Kidney (tissue), 14 donors: Measurements from ENCODE around the gene PSMC1. TPM values are rescaled to one million over a fixed set of nuclear protein-coding genes. Genes with fewer than 3 reads are reported as not detected.

ENCODE experiments used
- DNase-seq, 5 donors: peaks; one replicate each; pipeline ENCODE4 v3.0.0-alpha.2; 2013 to 2020
- FAIRE-seq: peaks from 2 replicates; lab custom pipeline; 2012; peaks lifted over from hg19 to GRCh38; lab: Jason Lieb, UNC
- H3K27ac ChIP-seq, 2 donors: one replicate each; pipeline ENCODE4 v1.7.0; 2013; ENCODE audit warnings: low read depth in 2 of 2, low read length in 2 of 2, inconsistent platforms in 1 of 2
- H3K27me3 ChIP-seq: one replicate; pipeline ENCODE4 v1.7.1; 2013; ENCODE audit warnings: low read length, inconsistent platforms; ENCODE audit not compliant: control insufficient read depth, insufficient read depth
- H3K36me3 ChIP-seq, 3 donors: one replicate each; pipeline versions ENCODE4 v1.7.0 to v1.7.1; 2013; ENCODE audit warnings: low read length in 3 of 3, control low read depth in 1 of 3, inconsistent platforms in 1 of 3; ENCODE audit not compliant: insufficient read depth in 3 of 3, control insufficient read depth in 2 of 3
- H3K4me1 ChIP-seq, 3 donors: one replicate each; pipeline versions ENCODE4 v1.7.0 to v1.7.1; 2013; ENCODE audit warnings: low read length in 3 of 3, inconsistent platforms in 1 of 3, low read depth in 1 of 3; ENCODE audit not compliant: control insufficient read depth in 2 of 3, insufficient read depth in 2 of 3
- H3K4me3 ChIP-seq, 3 donors: one replicate each; pipeline versions ENCODE4 v1.7.0 to v1.8.1; 2013; ENCODE audit warnings: low read length in 3 of 3, control low read depth in 1 of 3, inconsistent platforms in 1 of 3
- H3K9ac ChIP-seq, 3 donors: one replicate each; pipeline versions ENCODE4 v1.7.0 to v1.7.1; 2013; ENCODE audit warnings: low read length in 3 of 3, control low read depth in 1 of 3, inconsistent platforms in 1 of 3
- H3K9me3 ChIP-seq, 3 donors: one replicate each; pipeline versions ENCODE4 v1.7.0 to v1.7.1; 2013; ENCODE audit warnings: low read length in 3 of 3, control low read depth in 1 of 3, inconsistent platforms in 1 of 3; ENCODE audit not compliant: control insufficient read depth in 2 of 3, insufficient read depth in 1 of 3
- CTCF ChIP-seq: IDR thresholded peaks from 3 replicates; pipeline ENCODE4 v1.5.1; 2012; ENCODE audit warnings: mild to moderate bottlenecking, moderate library complexity, borderline replicate concordance; ENCODE audit not compliant: insufficient read depth; ENCODE audit errors: extremely low read depth
- intact Hi-C: fragments of 100-400 bp; cut with DNase I; formaldehyde crosslinking; loops from one replicate; pipeline ENCODE4 v1.11.1; 2022
- polyA plus RNA-seq: library from polyadenylated mRNA; stranded (reverse); fragments of 350-450 nt; fragmentation: Illumina TruSeq; extraction: RNeasy Lipid Tissue Mini Kit (QIAGEN cat#74804); gene quantifications from one replicate; pipeline ENCODE4 v1.2.3, GENCODE V29; 2014; ENCODE audit warnings: low read depth, low replicate concordance; ENCODE audit not compliant: insufficient read depth
- total RNA-seq: library from RNA; stranded (reverse); fragmentation: NEBNext Ultra II Directional; extraction: Animal tissue kit (Norgen Biotek cat#: 25700); gene quantifications from one replicate; pipeline ENCODE4 v1.2.1, GENCODE V29; 2021
- donor health status: control.
- donor health status: control.
- donor health status: control.
- donor health status: control.
- donor health status: control.
- donor health status: DM: yes; HTN: yes; CAD: no.
- donor health status: Normal renal cell carcinoma (clear cell type).

The PSMC1 gene
- total and polyA plus RNA-seq, 2 donors from 2014 or later = 88.9 to 172 TPM

- no peak for TF ChIP-seq CTCF
- no peaks in the 10 kb centered on the region for H3K9me3 ChIP-seq
- no peaks in the 10 kb centered on the region for H3K27me3 ChIP-seq
- no peak overlapping the region for H3K4me3 ChIP-seq
- H3K36me3 ChIP-seq = no peaks in the 10 kb centered on the region
- no peak for DNase-seq
- intact Hi-C loops = no loop called here
- no peak for FAIRE-seq
- no peak overlapping the region for H3K27ac ChIP-seq
- H3K4me1 ChIP-seq = peaks cover 0 to 11% (median 5%) of the 10 kb centered on the region in 3 donors
- no peak overlapping the region for H3K9ac ChIP-seq
Observed at GRCh38 chr14:90253826-90254225, 2.5 kb upstream of the PSMC1 start.

GRCh38 chr14:90255871-90256270 lies 482 bp upstream of the PSMC1 start:
- peaks cover 2 to 6% (median 4%) of the 10 kb centered on the region in 3 donors for H3K36me3 ChIP-seq
- H3K4me1 ChIP-seq = peaks cover 0 to 11% (median 5%) of the 10 kb centered on the region in 3 donors
- H3K4me3 ChIP-seq = peak overlapping the region; percentile 87 to 94 (median 91)
- no peaks in the 10 kb centered on the region for H3K9me3 ChIP-seq
- FAIRE-seq (no peak), DNase-seq (peak in 1 of 5 donors; percentile 13)
- intact Hi-C loops = no loop called here
- peak overlapping the region in 1 of 3 donors; percentile 56 for H3K9ac ChIP-seq
- H3K27me3 ChIP-seq = no peaks in the 10 kb centered on the region
- no peak for TF ChIP-seq CTCF
- H3K27ac ChIP-seq = no peak overlapping the region

GRCh38 chr14:90263748-90264449 lies 7.5 kb downstream of the PSMC1 start:
- no peak overlapping the region for H3K9ac ChIP-seq
- H3K36me3 ChIP-seq = peaks cover 2 to 47% (median 47%) of the 10 kb centered on the region in 3 donors
- H3K4me1 ChIP-seq = no peaks in the 10 kb centered on the region
- TF ChIP-seq CTCF = no peak
- no peaks in the 10 kb centered on the region for H3K9me3 ChIP-seq
- DNase-seq (no peak), FAIRE-seq (no peak)
- no peak overlapping the region for H3K4me3 ChIP-seq
- H3K27me3 ChIP-seq = no peaks in the 10 kb centered on the region
- H3K27ac ChIP-seq = no peak overlapping the region
- intact Hi-C loops = no loop called here
